NCI-H1417 (cell line): ENCODE results near the gene TTC34.
A peak's percentile ranks its signal among the peaks of the same experiment; 100 is the strongest.
"Not testable (repeated sequence)": the region's sequence is repeated elsewhere in the genome, so short reads cannot be mapped to it uniquely, and the experiment has no call there.

Experiments used
- DNase-seq, 3 experiments: peaks; one replicate each; lab custom pipeline; 2025; lab: John Stamatoyannopoulos, UW

Gene TTC34

DNA sequence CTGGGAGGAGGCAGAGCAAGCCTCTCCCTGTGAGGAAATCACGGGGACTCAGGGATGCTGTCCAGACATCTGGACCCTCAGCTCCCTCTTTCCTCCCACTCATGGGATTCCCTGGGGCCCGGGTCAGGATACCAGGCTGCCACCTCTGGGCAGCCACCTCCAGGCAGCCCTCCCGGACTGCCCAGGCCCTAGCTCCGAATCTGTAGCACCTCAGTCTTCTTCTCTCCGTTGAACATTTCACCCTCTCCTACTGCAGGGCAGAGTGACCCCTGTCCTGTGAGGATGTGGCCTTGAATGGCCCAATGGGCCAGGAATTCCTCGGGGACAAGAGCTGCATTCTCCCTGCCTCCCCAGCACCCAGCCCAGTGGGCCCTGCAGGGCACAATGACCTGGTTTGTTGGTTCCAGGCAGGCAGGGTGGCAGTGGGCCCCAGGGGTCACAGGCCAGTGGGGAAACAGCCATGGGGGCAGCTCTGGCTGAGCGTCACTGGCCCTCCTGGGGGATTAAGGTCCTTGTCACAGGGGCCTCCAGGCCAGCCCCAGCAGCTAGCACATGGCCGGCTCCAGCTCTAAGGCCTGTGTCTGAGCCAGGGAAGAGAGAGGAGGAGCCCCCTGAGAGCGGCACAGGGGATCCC is 9.5 kb upstream of the TTC34 start:
- DNase-seq: no peak

DNA sequence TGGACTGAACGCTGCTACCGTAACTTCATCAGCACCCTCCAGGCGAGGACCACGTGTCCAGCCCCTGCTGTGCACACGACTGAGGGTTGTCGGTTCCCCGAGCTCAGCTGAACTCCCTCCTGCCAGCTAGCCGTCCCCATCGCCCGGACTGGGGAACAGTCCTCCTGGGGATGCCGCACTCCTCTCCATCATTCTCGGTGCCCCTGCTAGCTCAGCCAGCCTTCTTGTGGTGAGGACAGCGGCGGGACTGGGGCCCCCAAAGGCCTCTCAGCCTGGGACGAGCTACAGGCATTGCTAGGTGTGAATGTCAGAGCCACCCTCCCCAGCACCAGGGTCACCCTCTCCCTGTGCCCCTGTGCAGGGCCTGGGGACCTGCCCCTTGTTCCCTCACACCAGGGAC is 8.8 kb upstream of the TTC34 start:
- DNase-seq: no peak

DNA sequence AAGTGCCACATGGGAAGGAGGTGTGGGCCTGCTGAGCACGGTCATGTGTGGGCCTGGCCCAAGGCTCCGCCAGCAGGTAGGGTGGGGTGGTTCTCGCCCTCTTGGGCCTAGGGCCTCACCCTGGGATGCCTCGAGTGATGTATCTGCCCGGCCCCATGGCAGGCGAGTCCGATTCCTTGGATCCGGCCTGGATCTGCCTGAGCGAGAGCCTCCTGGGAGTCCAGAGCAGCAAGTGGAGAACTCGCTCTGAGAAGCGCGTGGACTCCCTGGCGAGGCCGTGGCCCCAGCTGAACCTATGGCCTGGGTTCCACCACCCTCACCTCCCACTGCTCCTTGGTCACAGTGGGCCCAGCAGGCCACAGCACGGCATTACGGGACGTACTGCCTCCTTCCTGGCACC is 8.2 kb upstream of the TTC34 start:
- DNase-seq: no peak

DNA sequence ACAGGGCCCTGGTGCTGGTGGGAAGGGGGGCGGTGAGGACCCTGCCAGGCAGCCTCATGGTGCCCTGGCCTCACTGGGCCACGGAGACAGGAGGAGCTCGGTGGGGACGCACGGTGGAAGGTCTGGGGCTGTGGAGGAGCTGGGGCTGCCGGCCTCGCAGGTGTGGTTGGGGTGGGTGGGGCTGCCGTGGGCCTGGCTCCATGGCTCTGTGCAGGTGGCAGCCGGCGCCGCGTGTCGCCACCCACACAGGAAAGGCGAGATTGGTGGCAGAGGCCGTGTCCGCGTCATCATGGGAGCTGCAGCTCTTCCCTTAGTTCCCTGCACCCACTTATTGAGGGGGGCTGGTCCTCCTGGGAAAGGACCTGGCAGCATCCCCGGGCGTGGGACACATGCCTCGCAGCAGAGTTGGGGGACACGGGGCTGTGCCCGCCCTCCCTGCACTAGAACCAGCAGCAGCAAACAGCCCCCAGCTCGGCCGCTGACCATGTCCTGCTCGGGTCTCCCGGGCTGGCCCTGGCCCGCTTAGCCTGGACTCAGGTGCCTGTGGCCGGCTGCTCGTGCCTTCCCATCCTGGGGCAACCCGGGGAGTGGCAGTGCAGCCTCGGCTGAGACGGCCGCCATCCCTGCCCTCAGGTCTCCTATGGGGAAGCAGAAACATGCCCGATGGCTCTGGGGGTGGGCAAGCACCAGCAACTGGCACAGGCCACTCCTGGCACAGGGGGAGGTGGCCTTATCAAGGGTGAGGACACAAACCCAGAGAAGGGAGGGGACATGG is 7.5 kb upstream of the TTC34 start:
- no peak for DNase-seq

DNA sequence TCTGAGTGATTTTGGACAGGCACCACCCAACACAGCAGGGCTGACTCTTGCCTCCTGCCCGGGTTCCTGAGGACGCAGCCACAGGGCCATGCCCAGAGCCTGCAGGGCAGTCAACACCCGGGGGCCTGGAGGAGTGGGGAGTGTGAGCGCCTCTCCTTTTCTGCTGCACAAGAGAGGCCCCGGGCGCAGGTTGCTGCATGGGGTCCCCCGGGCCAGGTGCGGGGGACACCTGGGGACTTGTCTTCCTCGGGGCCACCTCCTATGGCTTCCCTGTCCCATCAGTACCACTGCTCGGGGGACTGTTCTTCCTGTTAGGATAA is 6.9 kb upstream of the TTC34 start:
- DNase-seq: no peak

DNA sequence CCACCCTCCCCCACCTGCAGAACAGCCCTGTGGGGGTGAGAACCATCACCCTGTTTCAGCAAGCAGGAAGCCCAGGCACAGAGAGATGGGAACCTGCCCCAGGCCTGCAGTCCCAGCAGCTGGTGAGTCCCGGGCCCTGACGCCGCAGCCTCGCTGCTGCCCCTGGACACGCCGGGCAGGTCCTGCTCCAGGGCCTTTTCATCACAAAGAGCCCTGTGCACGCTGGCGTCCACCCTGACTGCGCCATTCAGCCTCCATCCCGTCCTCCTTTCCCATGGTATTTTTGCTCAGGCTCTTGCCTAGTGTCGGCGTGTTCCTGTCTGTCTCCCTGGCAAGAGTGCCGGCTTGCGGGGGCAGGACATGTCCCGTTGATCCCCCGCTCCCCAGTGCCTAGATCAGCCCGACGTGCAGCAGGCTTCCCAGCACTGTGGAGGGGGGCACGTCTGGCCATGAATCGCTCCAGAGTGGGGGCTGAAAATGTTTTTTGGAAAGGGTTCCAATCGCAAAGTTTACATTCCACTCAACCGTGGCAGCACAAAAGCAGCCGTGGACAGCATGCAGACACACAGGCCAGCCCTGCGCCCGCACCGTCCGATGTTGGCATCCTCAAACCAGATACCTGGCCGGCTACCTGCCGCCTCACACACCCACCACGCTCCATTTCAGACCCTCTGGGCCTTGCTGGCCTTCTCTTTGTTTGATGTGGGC is 6.3 kb upstream of the TTC34 start:
- no peak for DNase-seq

DNA sequence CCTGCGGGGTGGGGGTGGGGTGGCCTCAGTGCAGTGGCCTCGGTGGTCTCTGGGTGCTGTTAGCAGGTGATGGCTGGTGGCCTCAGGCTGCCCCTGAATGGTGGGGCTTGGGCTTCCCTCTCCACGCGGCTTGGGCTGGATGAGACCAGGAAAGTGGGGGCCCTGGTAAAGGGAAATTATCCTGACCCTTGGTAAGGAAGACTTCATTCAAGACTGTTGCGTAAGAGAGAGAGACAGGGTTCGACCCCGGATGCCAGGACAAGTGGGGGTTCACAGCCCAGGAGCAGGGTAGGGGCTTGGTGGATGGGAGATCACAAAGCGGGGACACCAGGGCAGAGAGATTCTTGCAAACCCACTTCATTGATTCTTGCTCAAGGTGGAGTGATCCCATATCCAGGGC is 5.5 kb upstream of the TTC34 start:
- DNase-seq: no peak

DNA sequence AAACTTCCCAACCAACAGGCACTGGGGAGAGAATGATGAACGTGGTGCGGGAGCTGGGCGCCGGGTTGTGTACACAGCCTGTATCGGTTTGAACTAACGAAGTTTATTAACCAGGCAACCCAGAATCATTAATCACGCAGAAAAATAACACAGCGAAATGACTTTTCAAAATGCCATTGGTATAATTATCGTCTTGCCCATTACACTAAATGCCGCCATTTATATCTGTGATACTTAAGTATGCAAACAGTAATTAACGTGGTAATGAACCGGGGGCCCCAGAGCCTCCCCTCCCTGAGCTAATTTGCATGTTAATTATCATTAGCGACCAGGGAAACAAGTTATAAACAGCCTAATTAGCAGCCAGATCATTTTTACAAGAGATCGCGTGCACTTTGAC is 5.1 kb upstream of the TTC34 start:
- peak in 2 of 3 experiments; percentile 2 to 19 for DNase-seq

DNA sequence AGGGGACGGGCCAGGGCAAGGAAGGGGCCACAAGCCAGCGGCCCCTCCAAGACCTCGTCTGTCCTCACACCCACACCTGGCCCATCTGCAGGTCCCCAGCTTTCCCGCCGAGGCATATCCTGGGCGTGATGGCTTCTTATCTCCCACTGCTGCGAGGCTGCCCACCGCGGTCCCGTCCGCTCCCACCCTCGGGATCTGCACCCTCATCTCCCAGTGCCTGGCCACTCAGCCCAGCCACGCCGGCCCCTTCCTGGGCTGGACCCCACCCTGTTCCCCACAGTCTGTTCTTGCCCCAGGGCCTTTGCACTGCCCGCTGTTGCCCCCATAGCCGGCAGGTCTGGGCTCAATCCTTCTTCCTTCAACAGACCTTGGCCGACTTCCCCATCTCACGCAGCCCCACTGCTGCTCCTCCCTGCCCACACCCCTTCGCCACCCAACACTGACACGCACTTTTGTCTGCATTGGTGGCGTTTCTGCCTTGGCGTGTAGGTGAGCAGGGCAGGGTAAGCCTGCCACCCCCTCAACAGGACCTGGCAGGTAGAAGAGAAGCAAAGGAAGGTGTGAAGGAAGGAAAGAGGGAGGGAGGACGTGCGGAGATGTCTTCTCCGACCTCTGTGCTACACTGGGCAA is 4.4 kb upstream of the TTC34 start:
- no peak for DNase-seq

DNA sequence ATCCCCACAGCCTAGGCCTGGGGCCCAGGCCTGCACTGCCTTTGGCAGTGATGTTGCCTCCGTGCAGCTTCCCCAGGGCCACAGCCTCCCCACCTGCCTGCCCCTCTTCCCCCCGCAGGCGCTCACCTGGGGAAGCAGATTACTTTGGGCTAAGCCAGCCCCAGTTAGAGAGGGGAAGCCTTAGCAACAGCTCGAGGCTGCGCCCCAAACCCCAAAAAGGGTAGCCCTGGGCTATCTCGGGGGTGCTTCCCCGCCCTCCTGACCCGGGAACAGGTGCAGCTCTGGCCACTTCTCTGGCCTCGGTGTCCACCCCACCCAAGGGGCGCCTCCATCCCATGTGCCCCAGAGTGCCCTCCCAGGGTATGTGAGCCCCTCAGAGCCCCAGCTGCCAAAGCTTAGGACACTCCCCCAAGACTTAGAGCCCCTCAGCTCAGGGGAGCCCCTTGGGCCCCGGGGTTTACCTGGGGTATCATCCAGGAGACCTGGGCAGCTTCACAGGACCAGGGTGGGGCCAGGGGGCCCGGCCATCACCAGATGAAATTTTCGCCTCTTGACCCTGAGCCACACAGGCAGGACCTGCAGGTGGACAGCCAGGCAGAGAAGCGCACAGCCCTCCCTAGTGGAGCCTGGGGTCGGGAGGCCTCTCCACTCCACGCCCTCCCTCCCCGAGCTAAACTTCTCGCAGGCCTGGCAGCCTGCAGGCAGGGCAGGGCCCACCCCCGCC is 3.3 kb upstream of the TTC34 start:
- DNase-seq: no peak

DNA sequence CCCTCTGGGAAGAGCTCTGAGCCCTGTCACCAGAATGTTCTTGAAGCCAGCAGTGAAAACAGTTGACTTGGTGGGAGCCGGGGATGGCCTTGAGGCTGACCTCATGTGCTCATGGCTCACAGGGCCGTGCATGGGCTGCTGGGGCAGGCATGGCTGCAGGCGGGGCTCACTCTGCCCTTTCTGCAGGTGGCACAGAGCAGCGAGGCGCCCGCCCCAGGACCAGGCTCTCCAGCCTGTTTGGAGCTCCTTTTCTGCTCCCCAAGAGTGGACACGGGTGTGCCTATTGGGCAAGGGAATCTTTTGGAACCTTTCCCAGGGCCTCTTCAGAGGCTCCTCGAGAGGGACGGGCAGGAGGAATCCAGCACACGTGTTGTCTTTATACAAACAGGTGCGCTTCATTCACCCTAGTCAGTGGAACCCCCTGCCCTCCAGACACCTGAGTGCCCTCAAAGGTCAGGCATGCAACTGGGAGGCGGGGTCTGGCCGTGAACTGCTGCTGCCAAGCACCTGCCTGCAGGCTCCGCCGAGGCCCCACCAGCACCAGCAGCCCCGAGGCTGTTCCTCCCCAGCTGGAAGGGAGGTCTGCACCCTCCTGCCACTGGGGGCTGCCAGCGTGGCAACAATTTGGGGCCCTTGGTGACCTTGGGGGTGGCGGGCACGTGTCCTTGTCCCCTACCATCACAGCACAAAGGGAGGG is 2.6 kb upstream of the TTC34 start:
- no peak for DNase-seq

DNA sequence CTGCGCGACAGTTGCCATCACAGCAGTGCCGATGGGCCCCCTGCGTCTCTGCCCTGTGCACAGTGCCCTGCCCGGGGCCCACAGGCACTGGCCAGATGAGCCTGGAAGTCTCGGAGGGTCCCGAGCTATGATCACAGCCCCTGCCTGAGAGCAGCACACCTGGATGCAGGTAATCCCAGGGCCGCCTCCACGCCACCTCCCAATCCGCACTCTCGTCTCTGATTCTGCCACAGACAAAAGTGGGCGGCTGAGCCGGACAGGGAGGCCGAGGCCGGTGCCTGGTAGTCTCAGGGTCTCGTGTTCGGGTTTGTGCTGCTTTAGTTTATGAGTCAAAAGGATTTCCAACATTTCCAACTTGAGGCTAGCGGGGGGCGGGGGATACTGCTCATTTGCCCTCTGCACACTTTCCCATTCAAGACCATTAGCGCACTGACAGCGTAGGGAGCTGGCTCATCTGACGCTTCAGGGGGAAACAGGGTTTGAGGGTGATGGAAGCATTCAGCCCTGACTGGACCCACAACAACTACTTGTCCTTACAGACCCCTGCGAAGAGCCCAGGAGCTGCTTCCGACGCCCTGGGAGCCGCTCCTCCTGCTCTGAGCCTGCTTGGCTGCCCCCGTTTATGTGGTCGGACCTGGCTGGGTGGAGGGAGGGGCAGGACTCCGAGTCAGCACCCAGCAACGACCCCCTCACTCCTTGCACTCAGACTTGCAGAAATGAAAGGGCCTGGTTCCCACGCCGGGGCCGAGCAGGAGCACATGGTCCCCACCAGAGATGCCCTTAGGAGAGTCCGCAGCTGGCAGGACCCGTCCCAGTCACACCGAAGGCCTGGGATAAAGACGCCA is 1.8 kb upstream of the TTC34 start:
- DNase-seq: no peak

DNA sequence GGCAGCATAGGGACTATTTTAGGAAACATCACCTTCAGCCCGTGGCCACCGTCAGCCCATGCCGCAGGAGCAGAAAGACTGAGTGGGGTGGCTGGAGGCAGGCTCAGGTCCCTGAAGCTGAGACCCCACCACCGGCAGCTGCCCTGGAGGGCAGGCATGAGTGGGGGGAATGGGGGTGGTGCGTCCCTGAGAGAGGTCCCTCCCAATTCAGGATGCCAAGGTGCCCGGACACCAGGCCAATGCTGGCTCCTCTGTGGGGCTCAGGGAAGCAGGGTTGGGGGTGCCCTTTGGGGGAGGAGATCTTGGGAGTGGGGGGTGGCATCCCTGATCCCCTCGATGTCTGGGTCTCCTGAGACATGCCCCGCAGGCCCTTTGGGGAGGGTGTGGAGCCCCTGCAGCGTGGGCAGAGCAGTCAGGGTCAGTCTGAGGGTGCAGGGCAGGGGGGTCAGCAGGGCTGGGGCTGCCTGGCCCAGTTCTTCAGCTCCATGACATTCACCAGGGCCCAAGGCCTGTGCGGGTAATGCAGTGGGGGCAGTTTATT is 998 bp upstream of the TTC34 start:
- DNase-seq: no peak

DNA sequence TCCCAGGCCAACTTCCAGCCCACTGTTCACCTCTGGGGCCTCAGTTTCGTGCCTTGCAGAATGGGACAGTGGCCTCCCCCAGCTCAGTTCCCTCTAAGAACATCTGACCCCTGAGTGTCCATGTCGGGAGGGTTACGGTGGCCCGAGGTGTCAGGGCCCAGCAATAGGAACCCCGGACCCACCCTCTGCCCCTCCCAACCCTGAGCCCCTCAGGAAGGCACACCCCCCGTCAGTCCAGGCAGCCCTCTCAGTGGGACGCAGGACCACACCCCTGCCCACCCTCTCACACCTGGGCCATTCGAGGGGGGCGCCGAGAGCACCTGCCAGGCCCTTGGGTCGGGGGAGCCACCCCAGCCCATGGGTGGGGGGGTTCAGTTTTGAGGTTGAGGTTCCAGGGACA is 447 bp downstream of the TTC34 start:
- DNase-seq: no peak

DNA sequence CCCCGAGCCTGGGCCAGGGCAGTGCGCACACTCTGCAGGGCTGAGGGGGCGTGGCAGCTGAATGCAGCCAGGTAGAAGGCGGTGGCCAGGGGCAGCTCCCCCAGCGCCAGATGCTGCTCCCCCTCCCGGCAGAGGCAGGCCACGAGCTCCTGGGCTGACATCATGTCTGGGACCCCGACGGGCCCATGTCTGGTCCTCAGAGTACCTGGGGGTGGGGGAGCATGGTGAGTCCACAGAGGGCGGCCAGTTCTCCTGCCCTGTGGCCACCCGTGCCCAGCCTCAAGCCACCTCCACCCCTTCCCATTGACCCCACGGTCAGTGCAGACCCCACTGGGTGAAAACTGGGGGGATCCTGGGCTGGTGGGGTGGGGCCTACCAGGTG is 838 bp downstream of the TTC34 start:
- DNase-seq: no peak

DNA sequence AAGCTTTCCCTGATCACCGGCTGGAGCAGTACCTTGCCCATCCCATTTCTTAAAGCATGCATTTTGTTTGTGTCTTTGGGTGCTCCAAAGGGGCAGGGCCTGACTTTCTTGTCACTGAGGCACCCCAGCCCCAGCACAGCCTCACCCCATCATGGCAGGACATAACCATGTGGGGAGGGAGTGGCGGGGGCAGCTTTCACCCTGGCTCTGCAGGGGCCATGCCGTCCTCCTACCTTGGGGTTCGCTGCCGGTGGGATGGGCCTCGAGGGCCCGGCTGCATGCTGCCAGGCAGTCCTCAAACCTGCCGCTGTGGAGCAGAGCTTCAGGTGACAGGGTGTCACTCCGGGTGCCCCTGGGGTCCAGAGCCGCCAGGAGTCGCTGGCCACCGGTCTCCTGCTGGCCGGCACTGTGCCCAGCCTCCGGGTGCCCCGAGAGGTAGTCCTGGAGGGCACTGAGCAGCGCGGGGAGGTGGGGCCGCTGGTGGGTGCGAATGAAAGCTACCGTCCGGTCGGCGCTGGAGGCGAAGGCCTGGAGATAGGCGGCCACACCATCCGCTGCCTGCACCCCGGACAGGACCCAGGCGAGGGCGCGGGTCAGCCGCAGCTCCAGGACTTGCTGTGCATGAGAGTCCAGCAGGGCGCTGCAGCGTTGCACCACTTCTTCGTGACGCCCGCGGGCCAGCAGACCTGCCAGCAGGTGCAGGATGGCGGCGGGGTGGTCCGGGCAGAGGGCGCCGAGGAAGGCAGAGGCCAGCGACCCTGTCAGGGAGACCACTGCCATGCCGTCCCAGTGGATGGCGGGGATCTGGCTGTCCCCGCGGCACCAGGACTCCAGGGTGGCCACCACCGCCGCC is 1.5 kb downstream of the TTC34 start:
- no peak for DNase-seq

DNA sequence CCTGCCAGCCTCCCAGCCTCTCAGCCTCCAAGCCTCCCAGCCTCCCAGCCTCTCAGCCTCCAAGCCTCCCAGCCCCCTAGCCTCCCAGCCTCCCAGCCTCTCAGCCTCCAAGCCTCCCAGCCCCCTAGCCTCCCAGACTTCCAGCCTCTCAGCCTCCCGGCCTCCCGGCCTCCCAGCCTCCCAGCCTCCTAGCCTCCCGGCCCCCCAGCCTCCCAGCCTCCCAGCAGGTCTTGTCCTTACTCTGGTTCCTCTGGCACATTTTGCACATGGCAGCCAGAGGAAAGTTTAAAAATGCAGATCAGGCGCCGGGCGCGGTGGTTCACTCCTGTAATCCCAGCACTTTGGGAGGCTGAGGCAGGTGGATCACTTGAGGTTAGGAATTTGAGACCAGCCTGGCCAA is 2.5 kb downstream of the TTC34 start:
- DNase-seq: not testable (repeated sequence)

DNA sequence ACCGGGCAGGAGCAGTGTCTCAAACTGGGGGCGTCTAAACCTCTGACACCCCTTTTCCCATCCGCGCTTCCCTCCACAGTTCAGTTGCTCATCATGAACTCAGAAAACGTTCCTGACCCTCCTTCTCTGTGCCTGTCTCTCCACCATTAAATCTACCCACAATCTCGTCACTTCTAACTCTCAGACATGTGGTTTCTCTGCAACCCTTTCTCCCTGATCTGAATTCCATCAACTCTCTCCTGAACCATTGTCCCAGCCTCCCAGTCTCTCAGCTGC is 3.8 kb downstream of the TTC34 start:
- DNase-seq: no peak

DNA sequence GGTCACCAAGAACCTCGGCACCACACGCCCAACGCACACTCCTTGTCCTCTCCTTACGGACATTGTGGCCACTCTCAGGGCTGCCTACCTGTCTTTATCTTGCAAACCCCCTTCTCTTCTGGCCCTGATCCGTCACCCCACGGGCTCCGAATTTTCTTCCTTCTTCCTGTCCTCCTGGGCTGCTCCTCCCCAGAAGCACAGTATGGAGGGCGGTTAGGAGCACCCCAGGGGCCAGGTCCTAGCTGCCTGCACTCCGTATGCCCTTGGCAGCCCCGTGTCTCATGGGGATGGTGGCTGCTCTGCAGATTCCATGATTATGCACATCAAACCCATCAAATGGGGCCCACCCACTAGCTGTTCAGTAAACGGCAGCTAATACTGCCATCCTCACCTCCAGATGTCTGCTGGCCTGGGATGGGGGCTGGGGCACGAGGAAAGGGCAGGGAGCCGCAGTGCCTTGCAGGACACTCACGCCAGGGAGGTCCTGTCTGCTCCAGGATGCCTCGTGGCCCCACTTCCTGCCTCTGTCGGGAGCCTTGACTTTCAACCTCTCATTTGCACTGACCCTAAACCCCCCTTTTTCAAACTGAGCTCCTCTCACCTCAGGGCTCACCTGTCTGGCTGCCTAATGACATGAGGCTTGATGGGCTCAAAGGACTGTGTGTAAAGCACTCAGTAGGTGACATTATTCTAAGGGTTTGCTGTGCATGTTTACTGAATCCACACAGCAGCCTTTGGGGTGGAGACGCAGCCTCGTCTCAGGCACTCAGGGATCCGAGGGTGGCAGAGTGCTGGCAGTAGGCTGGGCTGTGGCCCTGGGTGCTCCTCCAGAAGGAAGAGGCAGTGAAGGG is 4.4 kb downstream of the TTC34 start:
- no peak for DNase-seq
